Endothelial cell of umbilical vein (primary cell): ENCODE results near the gene USP2. TPM values are rescaled to one million over a fixed set of nuclear protein-coding genes. Genes with fewer than 3 reads are reported as not detected.
A peak's percentile ranks its signal among the peaks of the same experiment; 100 is the strongest.

Source experiments
- BruUV-seq: library from RNA; stranded (reverse); fragments of 400-500 nt; replicated peaks from 2 replicates; lab custom pipeline; 2021; lab: Mats Ljungman, UMichigan
- CTCF ChIA-PET: fragments of 300-600, 350-600 bp; sonication (Branson Sonifier 250); formaldehyde crosslinking; loops from one replicate; lab custom pipeline; 2021; ENCODE audit warnings: antibody characterized with exemption, inconsistent platforms; lab: Charles Lee
- POLR2A ChIA-PET: fragments of 300-600, 350-600 bp; sonication (Branson Sonifier 250); formaldehyde crosslinking; loops from one replicate; lab custom pipeline; 2021; ENCODE audit warnings: antibody characterized with exemption, inconsistent platforms; lab: Charles Lee
- DNase-seq: peaks from one replicate; pipeline ENCODE4 v3.0.0-alpha.2; 2011; ENCODE audit warnings: low read depth, low spot score
- FAIRE-seq: peaks from 2 replicates; lab custom pipeline; 2011; peaks lifted over from hg19 to GRCh38; lab: Jason Lieb, UNC
- H2AFZ ChIP-seq: 2 replicates; pipeline ENCODE4 v1.6.0; 2012; ENCODE audit warnings: low read depth, low read length, control low read depth, inconsistent platforms
- H3K27ac ChIP-seq: 2 replicates; pipeline ENCODE4 v1.5.1; 2011; ENCODE audit warnings: low read depth, mild to moderate bottlenecking, control low read depth, low read length, moderate library complexity; ENCODE audit not compliant: insufficient read depth
- H3K27me3 ChIP-seq, 2 experiments: 2 replicates each; pipeline versions ENCODE4 v1.6.0 to v1.6.1; 2011; ENCODE audit warnings: low read length in 2 of 2, mixed read lengths in 1 of 2; ENCODE audit not compliant: control insufficient read depth in 2 of 2, insufficient read depth in 2 of 2
- H3K36me3 ChIP-seq, 2 experiments: 2 replicates in 1 of 2; 3 replicates in 1 of 2; pipeline ENCODE4 v1.5.1; 2011; ENCODE audit warnings: low read length in 2 of 2, mild to moderate bottlenecking in 1 of 2, moderate library complexity in 1 of 2; ENCODE audit not compliant: control insufficient read depth in 2 of 2, insufficient read depth in 2 of 2; ENCODE audit errors: extremely low read depth in 1 of 2
- H3K4me1 ChIP-seq: 3 replicates; pipeline ENCODE4 v1.5.1; 2011; ENCODE audit warnings: mild to moderate bottlenecking, low read length; ENCODE audit not compliant: control insufficient read depth, insufficient read depth; ENCODE audit errors: extremely low read depth
- H3K4me2 ChIP-seq: 2 replicates; pipeline ENCODE4 v1.6.1; 2011; ENCODE audit warnings: low read length, control low read depth, mixed read lengths; ENCODE audit not compliant: insufficient read depth
- H3K4me3 ChIP-seq, 3 experiments: fragments of 200-600 bp in 1 of 3; sonication (generic), shearing (Covaris generic) in 1 of 3; replicated peaks in 1 of 3; 2 replicates each; pipeline ENCODE4 v1.5.1; 2011 to 2016; ENCODE audit warnings: control low read depth in 3 of 3, low read length in 3 of 3, mild to moderate bottlenecking in 2 of 3, inconsistent platforms in 1 of 3, low read depth in 1 of 3, moderate library complexity in 1 of 3; ENCODE audit not compliant: insufficient read depth in 1 of 3
- H3K79me2 ChIP-seq: 2 replicates; pipeline ENCODE4 v1.6.0; 2012; ENCODE audit warnings: low read length, inconsistent platforms; ENCODE audit not compliant: control insufficient read depth, insufficient read depth
- H3K9ac ChIP-seq: replicated peaks from 2 replicates; pipeline ENCODE3; 2011; ENCODE audit warnings: low read length, control low read depth; ENCODE audit not compliant: insufficient read depth; ENCODE audit errors: extremely low read depth
- H3K9me1 ChIP-seq: replicated peaks from 3 replicates; pipeline ENCODE4 v1.6.0; 2011; ENCODE audit warnings: mild to moderate bottlenecking, low read length; ENCODE audit not compliant: control insufficient read depth, insufficient read depth; ENCODE audit errors: extremely low read depth
- H3K9me3 ChIP-seq: replicated peaks from 2 replicates; pipeline ENCODE4 v1.5.1; 2012; ENCODE audit warnings: low read length, inconsistent platforms; ENCODE audit not compliant: control insufficient read depth, insufficient read depth
- H4K20me1 ChIP-seq: replicated peaks from 2 replicates; pipeline ENCODE3; 2011; ENCODE audit warnings: mild to moderate bottlenecking, low read length; ENCODE audit not compliant: control insufficient read depth, insufficient read depth; ENCODE audit errors: extremely low read depth
- CTCF ChIP-seq, 2 donors: IDR thresholded peaks; 1 replicate in 1 of 2; 2 replicates in 1 of 2; pipeline ENCODE4 v1.5.1; 2011; ENCODE audit warnings: low read length in 2 of 2, mild to moderate bottlenecking in 2 of 2, moderate library complexity in 2 of 2, control low read depth in 1 of 2, inconsistent platforms in 1 of 2, low read depth in 1 of 2; ENCODE audit not compliant: insufficient read depth in 1 of 2; ENCODE audit errors: extremely low read depth in 1 of 2
- MAX ChIP-seq: IDR thresholded peaks from 2 replicates; pipeline ENCODE4 v1.6.1; 2011; ENCODE audit not compliant: insufficient read depth, insufficient read length
- MYC ChIP-seq: IDR thresholded peaks from one replicate; pipeline ENCODE4 v1.6.1; 2011; ENCODE audit warnings: mild to moderate bottlenecking, low read depth, low read length
- dilution Hi-C: fragments of 300-500 bp; cut with MboI; formaldehyde crosslinking; loops from one replicate; pipeline ENCODE4 v1.15.0; 2019; ENCODE audit warnings: low sequenced_read_pairs; ENCODE audit not compliant: extremely low pct_ligation_motif_present
- intact Hi-C: fragments of 100-400 bp; cut with micrococcal nuclease; formaldehyde crosslinking; loops from one replicate; pipeline ENCODE4 v1.10.0; 2022
- polyA plus RNA-seq, 4 experiments: library from polyadenylated mRNA; depleted of rRNA in 3 of 4; stranded (reverse) in 3 of 4; unstranded in 1 of 4; fragments of >200 nt; gene quantifications; 2 replicates each; pipeline versions ENCODE4 v1.2.1 to v1.2.3, GENCODE V29; 2011 to 2012; ENCODE audit warnings: missing spikeins in 1 of 4
- total RNA-seq: library from RNA; stranded (reverse); gene quantifications from 2 replicates; pipeline ENCODE4 v1.2.3, GENCODE V29; 2021

The USP2 gene
- total and polyA plus RNA-seq, 2 donors (not counting 3 experiments of a cell fraction or from before 2014, with no cell fraction given): 0.21 to 1.2 TPM

GRCh38 chr11:119371778-119372182, 9.7 kb downstream of the USP2 start:
- no peaks in the 10 kb centered on the region for H3K36me3 ChIP-seq
- H3K79me2 ChIP-seq: no peaks in the 10 kb centered on the region
- no peaks in the 10 kb centered on the region for H3K9me1 ChIP-seq
- POLR2A ChIA-PET: no interaction called here
- no peaks in the 10 kb centered on the region for H4K20me1 ChIP-seq
- H3K9me3 ChIP-seq: no peaks in the 10 kb centered on the region
- BruUV-seq: no TSS peak
- no peak overlapping the region for H3K27ac ChIP-seq
- peaks cover 0 to 2% of the 10 kb centered on the region in 2 experiments for H3K27me3 ChIP-seq
- TF ChIP-seq CTCF (IDR thresholded peaks at IDR 0.05; ENCODE audit: extremely low read depth in 1 of 2, insufficient read depth in 1 of 2, low read depth in 1 of 2, low read length in 2 of 2): peak in 1 of 2 donors; percentile 38
- TF ChIP-seq MAX: no peak
- no peak overlapping the region for H3K9ac ChIP-seq
- intact Hi-C loops: loop anchor here (5.0 kb wide), 1 partner anchor 164 kb away; the partner anchor contains the start of gene CBL
- no peak overlapping the region for H3K4me2 ChIP-seq
- DNase-seq (peak; percentile 50), FAIRE-seq (no peak)
- H3K4me1 ChIP-seq: no peaks in the 10 kb centered on the region
- dilution Hi-C loops: no loop called here
- CTCF ChIA-PET: interaction anchor here (1.0 to 11.7 kb wide), 6 partner anchors 9 to 103 kb away, joined by 3 to 154 read pairs (median 12); partner anchors contain the start of genes C1QTNF5 and USP2
- no peak overlapping the region for H3K4me3 ChIP-seq
- no peak overlapping the region for H2AFZ ChIP-seq

- Histone ChIP-seq H3K4me3 (no peak overlapping the region), H3K9me1 (no peaks in the 10 kb centered on the region), H3K79me2 (no peaks in the 10 kb centered on the region), H3K27ac (no peak overlapping the region), H3K27me3 (peaks cover 0 to 4% of the 10 kb centered on the region in 2 experiments), H2AFZ (no peak overlapping the region), H3K4me2 (no peak overlapping the region), H3K9ac (no peak overlapping the region), H3K9me3 (no peaks in the 10 kb centered on the region), H3K4me1 (no peaks in the 10 kb centered on the region), H3K36me3 (no peaks in the 10 kb centered on the region), H4K20me1 (no peaks in the 10 kb centered on the region)
- intact Hi-C loops (loop anchor here (5.0 kb wide), 1 partner anchor 164 kb away; the partner anchor contains the start of gene CBL), dilution Hi-C loops (no loop called here)
- POLR2A ChIA-PET: no interaction called here
- no peak for FAIRE-seq
- TF ChIP-seq MYC: no peak
- DNase-seq: no peak
- BruUV-seq: no TSS peak
- CTCF ChIA-PET: interaction anchor here (0.9 to 11.7 kb wide), 7 partner anchors 10 to 104 kb away, joined by 3 to 154 read pairs (median 10); partner anchors contain the start of genes C1QTNF5 and USP2
Measured at GRCh38 chr11:119371067-119371601, 10.4 kb downstream of the USP2 start.
